Body of pancreas (tissue), 4 donors: ENCODE data around the gene BCL7C. TPM values are rescaled to one million over a fixed set of nuclear protein-coding genes. Genes with fewer than 3 reads are reported as not detected.
A peak's percentile ranks its signal among the peaks of the same experiment; 100 is the strongest.

Experiments
- ATAC-seq: fragments of 150-250 bp; one replicate; pipeline ENCODE4 v1.9.1; 2016
- DNase-seq, 4 donors: peaks; one replicate each; pipeline ENCODE4 v3.0.0-alpha.2; 2019
- H3K27ac ChIP-seq, 4 donors: fragments of 200-600 bp; sonication (generic); 1 replicate in 3 of 4; 2 replicates in 1 of 4; pipeline versions ENCODE4 v1.5.1 to v1.6.1; 2016 to 2019; ENCODE audit warnings: mild to moderate bottlenecking in 1 of 4, mixed read lengths in 1 of 4, moderate library complexity in 1 of 4
- H3K27me3 ChIP-seq, 2 donors: fragments of 200-600 bp; sonication (generic); one replicate each; pipeline ENCODE4 v1.6.0; 2016; ENCODE audit warnings: mild to moderate bottlenecking in 1 of 2
- H3K36me3 ChIP-seq, 2 donors: fragments of 200-600 bp; sonication (generic); replicated peaks in 1 of 2; 2 replicates each; pipeline ENCODE4 v1.5.1; 2016; ENCODE audit warnings: low read depth in 2 of 2; ENCODE audit not compliant: insufficient read depth in 1 of 2
- H3K4me1 ChIP-seq: fragments of 200-600 bp; sonication (generic); one replicate; pipeline ENCODE4 v1.6.0; 2016
- H3K4me3 ChIP-seq, 2 donors: fragments of 200-600 bp; sonication (generic); 1 replicate in 1 of 2; 2 replicates in 1 of 2; pipeline ENCODE4 v1.5.1; 2016 to 2019
- H3K9me3 ChIP-seq, 3 donors: fragments of 200-600 bp; sonication (generic); 1 replicate in 2 of 3; 2 replicates in 1 of 3; pipeline ENCODE4 v1.5.1; 2016
- POLR2A ChIP-seq, 3 donors: fragments of 450-650 bp; IDR thresholded peaks; one replicate each; pipeline ENCODE4 v1.6.1; 2016; ENCODE audit warnings: antibody characterized with exemption in 3 of 3, mild to moderate bottlenecking in 2 of 3
- WGBS, 2 donors: methylation state at CpG; one replicate each; pipeline ENCODE4 v1.1.5; 2017; 5-methylcytosine and 5-hydroxymethylcytosine counted together
- intact Hi-C: fragments of 100-400 bp; cut with DNase I; formaldehyde crosslinking; loops from one replicate; pipeline ENCODE4 v1.15.1; 2023
- total RNA-seq, 2 donors: library from RNA; depleted of rRNA; stranded (reverse); fragments of >200 nt; gene quantifications; one replicate each; pipeline ENCODE4 v1.1.0, GENCODE V29; 2016
- TF ChIP-seq, protein P1 (sequence below), 7 experiments: fragments of 450-650 bp in 4 of 7; fragments of 200-600 bp in 3 of 7; sonication (generic) in 3 of 7; IDR thresholded peaks; one replicate each; pipeline ENCODE4 v1.5.1; 2016 to 2019; ENCODE audit warnings: antibody characterized with exemption in 7 of 7

Gene BCL7C
- total RNA-seq, 2 donors from 2014 or later: 19.8 to 24.1 TPM

DNA sequence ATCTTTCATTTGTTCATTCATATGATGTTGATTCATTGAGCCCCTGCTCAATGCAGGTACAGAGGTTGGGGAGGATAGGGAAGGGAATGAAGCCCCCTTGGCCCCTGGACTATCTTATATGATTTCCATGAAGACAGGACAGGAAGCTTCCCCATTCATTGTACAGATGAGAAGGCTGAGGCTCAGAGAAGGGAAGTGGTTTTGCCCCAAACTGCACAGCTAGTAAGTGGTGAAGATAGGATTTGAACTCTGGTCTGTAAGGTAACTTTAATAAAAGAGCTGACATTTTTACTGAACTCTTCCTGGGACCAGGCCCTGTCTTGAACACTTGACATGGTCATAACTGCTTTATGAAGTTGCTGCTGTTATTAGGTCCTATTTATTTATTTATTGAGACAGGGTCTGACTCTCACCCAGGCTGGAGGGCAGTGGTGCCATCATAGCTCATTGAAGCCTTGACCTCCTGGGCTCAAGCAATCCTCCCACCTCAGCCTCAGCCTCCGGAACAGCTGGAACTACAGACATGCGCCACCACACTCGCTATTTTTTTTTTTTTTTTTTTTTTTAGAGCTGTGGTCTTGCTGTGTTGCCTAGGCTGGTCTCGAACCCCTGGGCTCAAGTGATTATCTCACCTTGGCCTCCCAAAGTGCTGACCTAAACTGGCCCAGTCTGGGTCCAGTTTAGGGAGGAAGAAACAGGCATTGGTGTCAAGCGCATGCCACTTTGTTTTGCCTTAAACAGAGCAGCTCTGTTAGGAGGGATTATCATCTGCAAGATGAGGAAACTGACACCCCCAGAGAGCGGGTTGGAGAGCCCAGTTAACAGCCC lies 7.5 kb upstream of the BCL7C start:
- no peak overlapping the region for H3K4me3 ChIP-seq
- peaks cover 27% of the 10 kb centered on the region for H3K4me1 ChIP-seq
- H3K36me3 ChIP-seq: no peaks in the 10 kb centered on the region
- ATAC-seq: no peak
- WGBS, 2 donors: 20 to 28% methylated on average over 6 of the region's 6 CpGs
- peak overlapping the region; percentile 74 to 95 (median 85) for H3K27ac ChIP-seq
- H3K27me3 ChIP-seq: no peaks in the 10 kb centered on the region
- no peak for TF ChIP-seq POLR2A (IDR thresholded peaks at IDR 0.05)
- TF ChIP-seq, protein P1, sequence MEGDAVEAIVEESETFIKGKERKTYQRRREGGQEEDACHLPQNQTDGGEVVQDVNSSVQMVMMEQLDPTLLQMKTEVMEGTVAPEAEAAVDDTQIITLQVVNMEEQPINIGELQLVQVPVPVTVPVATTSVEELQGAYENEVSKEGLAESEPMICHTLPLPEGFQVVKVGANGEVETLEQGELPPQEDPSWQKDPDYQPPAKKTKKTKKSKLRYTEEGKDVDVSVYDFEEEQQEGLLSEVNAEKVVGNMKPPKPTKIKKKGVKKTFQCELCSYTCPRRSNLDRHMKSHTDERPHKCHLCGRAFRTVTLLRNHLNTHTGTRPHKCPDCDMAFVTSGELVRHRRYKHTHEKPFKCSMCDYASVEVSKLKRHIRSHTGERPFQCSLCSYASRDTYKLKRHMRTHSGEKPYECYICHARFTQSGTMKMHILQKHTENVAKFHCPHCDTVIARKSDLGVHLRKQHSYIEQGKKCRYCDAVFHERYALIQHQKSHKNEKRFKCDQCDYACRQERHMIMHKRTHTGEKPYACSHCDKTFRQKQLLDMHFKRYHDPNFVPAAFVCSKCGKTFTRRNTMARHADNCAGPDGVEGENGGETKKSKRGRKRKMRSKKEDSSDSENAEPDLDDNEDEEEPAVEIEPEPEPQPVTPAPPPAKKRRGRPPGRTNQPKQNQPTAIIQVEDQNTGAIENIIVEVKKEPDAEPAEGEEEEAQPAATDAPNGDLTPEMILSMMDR (IDR thresholded peaks at IDR 0.05): no peak
- intact Hi-C loops: no loop called here
- no peak for DNase-seq
- no peaks in the 10 kb centered on the region for H3K9me3 ChIP-seq

GRCh38 chr16:30900588-30900987 lies 6.7 kb upstream of the BCL7C start:
- ATAC-seq (no peak), DNase-seq (no peak)
- no peaks in the 10 kb centered on the region for H3K9me3 ChIP-seq
- no peaks in the 10 kb centered on the region for H3K27me3 ChIP-seq
- H3K4me1 ChIP-seq: peaks cover 36% of the 10 kb centered on the region
- 96 to 98% methylated on average over 5 of the region's 5 CpGs for WGBS, 2 donors
- TF ChIP-seq POLR2A (IDR thresholded peaks at IDR 0.05): no peak
- TF ChIP-seq, protein P1 (IDR thresholded peaks at IDR 0.05): no peak
- intact Hi-C loops: no loop called here
- no peak overlapping the region for H3K4me3 ChIP-seq
- no peaks in the 10 kb centered on the region for H3K36me3 ChIP-seq
- no peak overlapping the region for H3K27ac ChIP-seq

GRCh38 chr16:30899794-30900193 lies 5.9 kb upstream of the BCL7C start:
- H3K36me3 ChIP-seq: no peaks in the 10 kb centered on the region
- no peak overlapping the region for H3K27ac ChIP-seq
- 49% methylated on average over 2 of the region's 2 CpGs; no CpG with 5 or more reads in 1 of the 2 donors for WGBS, 2 donors
- no peak for ATAC-seq
- no peaks in the 10 kb centered on the region for H3K27me3 ChIP-seq
- H3K9me3 ChIP-seq: no peaks in the 10 kb centered on the region
- no peak overlapping the region for H3K4me3 ChIP-seq
- intact Hi-C loops: no loop called here
- H3K4me1 ChIP-seq: peaks cover 42% of the 10 kb centered on the region
- TF ChIP-seq, protein P1 (IDR thresholded peaks at IDR 0.05): no peak
- no peak for TF ChIP-seq POLR2A (IDR thresholded peaks at IDR 0.05)
- DNase-seq: no peak

DNA sequence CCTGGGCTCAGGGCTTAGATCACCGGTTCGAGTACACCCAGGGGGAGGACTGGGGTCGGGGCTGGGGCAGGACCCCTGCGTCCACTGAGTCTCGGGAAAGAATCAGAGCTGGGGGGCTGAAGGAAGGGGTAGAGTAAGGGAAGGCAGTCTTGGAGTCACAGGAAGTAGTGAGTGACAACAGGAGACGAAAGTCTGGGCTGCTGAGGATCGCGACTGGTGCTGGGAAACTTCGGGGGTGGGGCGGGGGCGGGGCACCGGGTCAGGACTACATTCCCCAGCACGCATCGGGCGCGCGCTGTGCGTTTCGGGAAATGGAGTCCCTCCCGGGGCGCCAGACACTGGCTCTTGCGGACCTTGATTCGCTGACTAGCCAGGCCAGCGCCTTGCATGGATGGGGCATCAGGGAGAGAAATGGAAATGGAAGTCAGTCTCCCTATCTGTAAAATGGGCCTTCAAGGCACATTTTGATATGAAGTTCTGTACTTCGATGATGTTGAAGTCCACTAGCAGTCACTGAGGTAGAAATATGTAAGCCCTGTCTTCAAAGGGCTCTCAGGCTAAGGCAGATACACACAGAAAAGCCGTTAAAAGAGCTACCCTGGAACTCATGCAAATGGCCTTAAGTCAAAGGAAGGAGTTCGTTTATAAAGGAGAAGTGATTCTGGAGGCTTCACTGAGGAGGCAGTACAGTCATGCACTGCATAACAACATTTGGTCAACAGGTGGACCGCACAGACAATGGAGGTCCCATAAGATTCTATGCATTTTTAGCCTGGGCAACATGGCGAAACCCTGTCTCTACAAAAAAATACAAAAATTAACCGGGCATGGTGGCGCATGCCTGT lies 3.2 kb upstream of the BCL7C start:
- peak; percentile 75 for ATAC-seq
- Histone ChIP-seq H3K4me3 (peak overlapping the region; percentile 19 to 20), H3K27ac (peak overlapping the region; percentile 91 to 96 (median 95)), H3K27me3 (no peaks in the 10 kb centered on the region), H3K9me3 (no peaks in the 10 kb centered on the region), H3K4me1 (peaks cover 54% of the 10 kb centered on the region), H3K36me3 (no peaks in the 10 kb centered on the region)
- 14 to 24% methylated on average over 19 to 31 of the region's 31 CpGs for WGBS, 2 donors
- DNase-seq: peak; percentile 90 to 92 (median 91)
- TF ChIP-seq, protein P1 (IDR thresholded peaks at IDR 0.05): no peak
- peak in 2 of 3 donors; percentile 57 to 69 for TF ChIP-seq POLR2A (IDR thresholded peaks at IDR 0.05)
- intact Hi-C loops: no loop called here
